Superior temporal gyrus (tissue), 1 donor: ENCODE measurements around the gene POLD2.

Experiments
- DNase-seq: peaks from one replicate; pipeline ENCODE4 v3.0.0-alpha.2; 2016; ENCODE audit errors: extremely low spot score

POLD2 gene

GRCh38 chr7:44114586-44115310 is 8.6 kb downstream of the POLD2 start:
- DNase-seq = peak; percentile 91

DNA sequence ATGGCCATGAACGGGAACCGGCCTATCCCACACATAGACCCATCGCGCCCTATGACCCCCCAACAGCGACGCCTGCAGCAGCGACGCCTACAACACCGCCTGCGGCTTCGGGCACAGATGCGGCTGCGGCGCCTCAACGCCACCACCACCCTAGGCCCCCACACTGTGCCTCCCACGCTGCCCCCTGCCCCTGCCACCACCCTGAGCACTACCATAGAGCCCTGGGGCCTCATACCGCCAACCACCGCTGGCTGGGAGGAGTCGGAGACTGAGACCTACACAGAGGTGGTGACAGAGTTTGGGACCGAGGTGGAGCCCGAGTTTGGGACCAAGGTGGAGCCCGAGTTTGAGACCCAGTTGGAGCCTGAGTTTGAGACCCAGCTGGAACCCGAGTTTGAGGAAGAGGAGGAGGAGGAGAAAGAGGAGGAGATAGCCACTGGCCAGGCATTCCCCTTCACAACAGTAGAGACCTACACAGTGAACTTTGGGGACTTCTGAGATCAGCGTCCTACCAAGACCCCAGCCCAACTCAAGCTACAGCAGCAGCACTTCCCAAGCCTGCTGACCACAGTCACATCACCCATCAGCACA is 9.5 kb downstream of the POLD2 start:
- DNase-seq = no peak

GRCh38 chr7:44112997-44113763 is 10.2 kb downstream of the POLD2 start:
- DNase-seq = no peak

- DNase-seq = no peak
Measured at GRCh38 chr7:44112231-44112996, 10.9 kb downstream of the POLD2 start.

DNA sequence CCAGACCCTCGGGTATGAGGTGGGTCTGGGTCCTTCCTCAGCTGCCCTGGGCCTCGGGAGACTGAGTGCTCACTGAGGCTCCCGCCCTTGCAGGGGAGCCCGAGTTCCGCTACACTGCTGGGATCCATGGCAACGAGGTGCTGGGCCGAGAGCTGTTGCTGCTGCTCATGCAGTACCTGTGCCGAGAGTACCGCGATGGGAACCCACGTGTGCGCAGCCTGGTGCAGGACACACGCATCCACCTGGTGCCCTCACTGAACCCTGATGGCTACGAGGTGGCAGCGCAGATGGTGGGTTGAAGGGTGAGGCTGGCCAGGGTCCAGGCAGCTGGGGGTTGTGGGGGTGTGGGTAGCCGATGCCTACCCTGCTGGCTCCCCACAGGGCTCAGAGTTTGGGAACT is 11.6 kb downstream of the POLD2 start:
- DNase-seq = no peak

DNA sequence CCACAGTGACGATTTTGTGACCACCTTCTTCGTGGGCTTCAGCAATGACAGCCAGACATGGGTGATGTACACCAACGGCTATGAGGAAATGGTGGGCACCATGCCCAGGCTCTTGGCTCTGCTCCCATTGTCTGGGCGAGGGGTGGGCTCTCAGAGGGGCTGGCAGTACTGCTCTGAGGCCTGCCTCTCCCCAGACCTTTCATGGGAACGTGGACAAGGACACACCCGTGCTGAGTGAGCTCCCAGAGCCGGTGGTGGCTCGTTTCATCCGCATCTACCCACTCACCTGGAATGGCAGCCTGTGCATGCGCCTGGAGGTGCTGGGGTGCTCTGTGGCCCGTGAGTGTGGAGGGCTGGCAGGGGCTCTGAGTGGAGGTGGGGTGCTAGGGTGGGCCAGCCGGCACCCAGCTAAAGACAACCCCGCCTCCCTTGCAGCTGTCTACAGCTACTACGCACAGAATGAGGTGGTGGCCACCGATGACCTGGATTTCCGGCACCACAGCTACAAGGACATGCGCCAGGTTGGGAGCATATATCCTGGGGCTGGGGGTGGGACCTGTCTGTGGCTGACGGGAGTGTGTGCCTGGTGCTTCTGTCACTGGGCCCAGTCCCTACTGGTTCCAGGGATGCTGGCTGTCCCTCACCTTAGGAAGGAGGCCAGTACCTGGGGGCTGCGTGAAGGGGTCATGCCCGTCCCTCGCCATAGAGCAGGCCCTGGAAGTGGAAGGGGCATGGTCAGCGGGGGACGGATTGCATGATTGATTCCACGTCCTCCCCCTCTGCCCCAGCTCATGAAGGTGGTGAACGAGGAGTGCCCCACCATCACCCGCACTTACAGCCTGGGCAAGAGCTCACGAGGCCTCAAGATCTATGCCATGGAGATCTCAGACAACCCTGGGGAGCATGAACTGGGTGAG is 12.4 kb downstream of the POLD2 start:
- DNase-seq = no peak

GRCh38 chr7:44109991-44110390 is 13.4 kb downstream of the POLD2 start:
- no peak for DNase-seq

GRCh38 chr7:44108768-44109750 is 14.3 kb downstream of the POLD2 start:
- no peak for DNase-seq

DNA sequence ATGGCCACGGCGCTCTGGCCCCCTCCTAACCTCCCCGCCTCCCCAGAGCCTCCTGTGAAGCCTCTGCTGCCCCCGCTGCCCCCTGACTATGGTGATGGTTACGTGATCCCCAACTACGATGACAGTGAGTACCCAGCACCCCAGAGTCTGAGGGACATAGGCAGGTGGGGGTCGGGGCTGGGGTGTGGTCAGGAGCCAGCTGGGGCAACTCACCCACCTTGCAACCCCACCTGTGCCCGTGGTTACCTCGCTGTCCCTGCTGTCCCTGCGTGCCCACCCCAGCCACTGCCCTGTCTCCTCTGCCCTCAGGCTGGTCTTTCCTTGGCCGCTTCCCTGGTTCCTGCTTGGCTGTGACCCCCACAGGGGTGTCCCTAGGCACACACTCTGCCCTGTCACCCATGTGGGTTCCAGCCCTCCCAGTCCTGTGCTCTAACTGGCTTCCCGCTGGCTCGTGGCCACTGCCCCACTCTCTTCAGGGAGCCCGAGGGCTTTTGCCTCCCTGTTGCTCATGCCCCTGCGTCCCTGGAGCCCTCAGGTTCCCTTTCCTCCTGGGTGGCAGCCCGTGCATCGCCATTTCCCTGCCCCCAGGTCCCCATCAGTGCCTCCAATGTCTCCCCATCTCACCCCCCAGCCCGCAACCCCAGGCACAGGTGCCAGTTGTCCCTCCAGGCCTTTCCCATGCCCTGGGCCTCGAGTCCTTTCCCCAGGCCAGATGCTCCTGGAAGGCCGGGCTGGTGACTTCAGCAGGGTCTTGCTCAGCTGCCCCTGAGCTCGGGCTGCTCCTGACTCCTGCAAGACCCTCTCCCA is 15.2 kb downstream of the POLD2 start:
- no peak for DNase-seq

- DNase-seq = no peak
Measured at GRCh38 chr7:44107116-44107960, 16.0 kb downstream of the POLD2 start.

DNA sequence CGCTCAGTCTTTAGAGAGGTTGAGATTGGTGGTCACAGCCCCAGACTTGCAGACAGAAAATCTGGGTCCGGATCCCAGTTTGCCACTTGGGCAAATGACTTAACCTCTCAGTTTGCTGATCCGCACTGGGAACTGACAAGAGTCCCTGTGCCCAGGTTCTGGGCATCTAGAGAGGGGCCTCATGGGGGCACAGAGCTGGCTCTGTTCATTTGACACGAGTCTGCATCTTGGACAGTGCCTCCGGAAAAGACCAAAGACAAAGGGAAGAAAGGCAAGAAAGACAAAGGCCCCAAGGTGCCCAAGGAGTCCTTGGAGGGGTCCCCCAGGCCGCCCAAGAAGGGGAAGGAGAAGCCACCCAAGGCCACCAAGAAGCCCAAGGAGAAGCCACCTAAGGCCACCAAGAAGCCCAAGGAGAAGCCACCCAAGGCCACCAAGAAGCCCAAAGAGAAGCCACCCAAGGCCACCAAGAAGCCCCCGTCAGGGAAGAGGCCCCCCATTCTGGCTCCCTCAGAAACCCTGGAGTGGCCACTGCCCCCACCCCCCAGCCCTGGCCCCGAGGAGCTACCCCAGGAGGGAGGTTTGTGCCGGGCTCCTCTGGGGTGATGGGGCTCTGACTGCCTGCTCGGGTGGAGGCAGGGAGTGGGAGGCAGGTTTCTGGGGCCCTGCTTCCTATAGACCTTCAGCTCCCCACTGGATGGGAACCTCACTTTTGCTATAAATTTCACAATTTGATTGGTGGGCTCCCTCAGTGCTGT is 16.9 kb downstream of the POLD2 start:
- DNase-seq = no peak

GRCh38 chr7:44105832-44106231 is 17.5 kb downstream of the POLD2 start:
- no peak for DNase-seq

DNA sequence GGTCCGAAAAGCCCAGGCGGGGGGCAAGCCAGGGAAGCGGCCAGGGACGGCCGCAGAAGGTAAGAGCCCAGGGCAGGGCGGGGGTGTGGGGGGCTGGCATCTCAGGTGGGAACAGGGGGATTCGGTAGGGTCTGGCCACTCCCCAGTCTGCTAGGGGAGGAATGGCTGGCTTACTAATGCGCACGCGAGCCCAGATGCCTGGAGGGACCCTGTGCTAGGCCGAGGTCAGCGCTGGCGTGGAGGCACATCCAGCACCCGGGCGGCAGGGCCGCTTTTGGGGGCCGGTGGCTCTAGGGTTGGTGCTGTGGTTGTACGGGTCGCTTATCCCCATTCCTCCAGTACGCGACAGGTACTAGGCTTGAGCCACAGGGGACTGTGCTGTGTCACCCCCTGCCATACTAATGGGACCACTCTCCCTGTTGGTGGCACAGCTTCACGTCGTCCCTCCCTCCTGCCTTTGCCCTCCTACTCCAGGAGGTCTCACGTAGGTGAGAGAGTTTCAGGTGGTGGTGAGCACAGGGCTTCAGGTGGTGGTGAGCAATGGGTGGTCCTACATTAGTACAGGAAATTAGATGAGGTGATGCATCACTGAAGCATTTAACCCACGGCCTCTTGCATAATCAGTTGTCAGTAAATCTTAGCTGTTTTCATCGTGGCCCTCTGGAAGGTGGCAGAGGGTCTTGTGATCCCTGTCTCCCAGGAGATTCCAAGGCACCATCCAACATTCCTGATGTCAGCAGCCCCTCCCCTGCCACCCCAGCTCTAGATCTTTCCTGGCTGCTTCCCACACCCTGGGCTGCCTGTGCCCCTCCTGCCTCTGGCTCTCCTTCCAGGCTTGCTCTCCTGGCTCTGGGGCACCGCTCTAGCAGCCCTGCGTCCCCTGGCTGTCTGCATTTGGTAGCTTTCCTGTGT is 18.2 kb downstream of the POLD2 start:
- DNase-seq = no peak

GRCh38 chr7:44103923-44104859 is 19.2 kb downstream of the POLD2 start, which contains the start of gene AEBP1:
Gene AEBP1, plus strand, starts transcription at chr7:44104345. Its CDS starts 321 bp downstream, at chr7:44104666.
- DNase-seq = no peak

- no peak for DNase-seq
Measured at GRCh38 chr7:44103566-44103922, 19.8 kb downstream of the POLD2 start.
